Adrenal gland (tissue), 5 donors: ENCODE measurements around the gene AMIGO2.

Experiments used
- CTCF ChIP-seq, 6 experiments: fragments of 450-650 bp in 4 of 6; fragments of 200-600 bp in 2 of 6; sonication (generic) in 1 of 6; IDR thresholded peaks; 1 replicate in 5 of 6; 2 replicates in 1 of 6; pipeline versions ENCODE4 v1.5.1 to v1.8.0; 2016 to 2021; ENCODE audit warnings: antibody characterized with exemption in 6 of 6, mild to moderate bottlenecking in 2 of 6, moderate library complexity in 1 of 6
- POLR2A ChIP-seq, 2 donors: fragments of 450-650 bp; IDR thresholded peaks; one replicate each; pipeline ENCODE4 v1.6.1; 2017; ENCODE audit warnings: antibody characterized with exemption in 2 of 2, mild to moderate bottlenecking in 2 of 2, moderate library complexity in 1 of 2
- donor health status: DM: no; HTN: no; CAD: no.

DNA sequence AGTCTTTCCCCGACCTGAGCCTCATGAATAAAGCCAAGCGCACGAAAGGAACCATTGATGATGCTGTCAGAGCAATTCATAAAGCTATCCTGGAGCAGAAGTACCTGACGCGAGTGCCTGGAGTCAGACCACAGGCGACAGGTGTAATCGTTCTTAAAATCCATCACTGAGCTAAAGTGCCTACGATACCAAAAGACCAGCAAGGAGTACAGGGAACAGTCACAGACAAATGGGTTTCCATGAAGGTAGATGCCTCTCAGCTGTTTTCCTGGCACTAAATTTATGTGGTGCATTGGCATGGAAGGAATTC lies 1.7 kb downstream of the AMIGO2 start:
- TF ChIP-seq CTCF (IDR thresholded peaks at IDR 0.05) (no peak), POLR2A (IDR thresholded peaks at IDR 0.05) (no peak)
